Cardiac muscle cell (in vitro differentiated cells and primary cell): ENCODE results near the gene EVI5L. TPM values are rescaled to one million over a fixed set of nuclear protein-coding genes. Genes with fewer than 3 reads are reported as not detected.

ENCODE experiments used
- DNase-seq, 2 donors: peaks; one replicate each; pipeline versions ENCODE4 v3.0.0 to v3.0.0-alpha.2; 2010 to 2017; ENCODE audit warnings: low read depth in 1 of 2, low spot score in 1 of 2
- H3K27ac ChIP-seq: fragments of 200-600 bp; sonication (generic); 2 replicates; pipeline ENCODE4 v1.5.1; 2016
- H3K27me3 ChIP-seq: fragments of 200-600 bp; sonication (generic); 2 replicates; pipeline ENCODE4 v1.6.0; 2016; ENCODE audit warnings: control low read depth
- H3K36me3 ChIP-seq: fragments of 200-600 bp; sonication (generic); 2 replicates; pipeline ENCODE4 v1.5.1; 2016; ENCODE audit warnings: control low read depth
- H3K4me1 ChIP-seq: fragments of 200-600 bp; sonication (generic); 2 replicates; pipeline ENCODE4 v1.8.1; 2017; ENCODE audit warnings: low read depth, mild to moderate bottlenecking, mixed run types
- H3K4me3 ChIP-seq: fragments of 200-600 bp; sonication (generic); 2 replicates; pipeline ENCODE4 v1.5.1; 2016; ENCODE audit warnings: mild to moderate bottlenecking
- H3K9me3 ChIP-seq: fragments of 200-600 bp; sonication (generic); 2 replicates; pipeline ENCODE4 v1.5.1; 2017; ENCODE audit warnings: low read depth, mild to moderate bottlenecking, control low read depth
- CTCF ChIP-seq: IDR thresholded peaks from 2 replicates; pipeline ENCODE4 v1.5.1; 2012; ENCODE audit warnings: low read depth, mild to moderate bottlenecking, low read length
- polyA plus RNA-seq: library from polyadenylated mRNA; unstranded; fragments of >200 nt; fragmentation: Nextera tagmentation; extraction: Ambion mirVana; gene quantifications from 2 replicates; pipeline ENCODE4 v1.2.1, GENCODE V29; 2016
- total RNA-seq: library from RNA; depleted of rRNA; stranded (reverse); fragments of >200 nt; gene quantifications from 2 replicates; pipeline ENCODE4 v1.2.3, GENCODE V29; 2016

The EVI5L gene
- total and polyA plus RNA-seq, 2 experiments from 2014 or later: 29.1 to 41.9 TPM

GRCh38 chr19:7853770-7854128 lies 23.7 kb downstream of the EVI5L start:
- Histone ChIP-seq H3K4me1 (peaks cover 27% of the 10 kb centered on the region), H3K27me3 (no peaks in the 10 kb centered on the region), H3K27ac (no peak overlapping the region), H3K9me3 (no peaks in the 10 kb centered on the region), H3K4me3 (no peak overlapping the region), H3K36me3 (no peaks in the 10 kb centered on the region)
- no peak for TF ChIP-seq CTCF
- no peak for DNase-seq

GRCh38 chr19:7855426-7856108 lies 25.5 kb downstream of the EVI5L start:
- Histone ChIP-seq H3K9me3 (no peaks in the 10 kb centered on the region), H3K4me1 (peaks cover 18% of the 10 kb centered on the region), H3K4me3 (no peak overlapping the region), H3K27ac (no peak overlapping the region), H3K36me3 (no peaks in the 10 kb centered on the region), H3K27me3 (peaks cover 11% of the 10 kb centered on the region)
- no peak for DNase-seq
- no peak for TF ChIP-seq CTCF

- H3K4me1 ChIP-seq: peaks cover 15% of the 10 kb centered on the region
- TF ChIP-seq CTCF: no peak
- H3K27ac ChIP-seq: no peak overlapping the region
- H3K27me3 ChIP-seq: peaks cover 17% of the 10 kb centered on the region
- DNase-seq: no peak
- no peaks in the 10 kb centered on the region for H3K9me3 ChIP-seq
- H3K36me3 ChIP-seq: no peaks in the 10 kb centered on the region
- no peak overlapping the region for H3K4me3 ChIP-seq
Measured at GRCh38 chr19:7856109-7856591, 26.1 kb downstream of the EVI5L start.

- Histone ChIP-seq H3K36me3 (no peaks in the 10 kb centered on the region), H3K4me3 (no peak overlapping the region), H3K9me3 (no peaks in the 10 kb centered on the region), H3K27ac (no peak overlapping the region), H3K4me1 (peaks cover 19% of the 10 kb centered on the region), H3K27me3 (peaks cover 25% of the 10 kb centered on the region)
- no peak for TF ChIP-seq CTCF
- no peak for DNase-seq
Measured at GRCh38 chr19:7856679-7857663, 27.0 kb downstream of the EVI5L start.

GRCh38 chr19:7857727-7858108 lies 27.7 kb downstream of the EVI5L start:
- DNase-seq: no peak
- Histone ChIP-seq H3K9me3 (no peaks in the 10 kb centered on the region), H3K27me3 (peaks cover 29% of the 10 kb centered on the region), H3K36me3 (no peaks in the 10 kb centered on the region), H3K4me1 (peaks cover 21% of the 10 kb centered on the region), H3K4me3 (no peak overlapping the region), H3K27ac (no peak overlapping the region)
- TF ChIP-seq CTCF: no peak
